Measurements from ENCODE around the gene TRIM46.

- TF ChIP-seq EZH2phosphoT487 (IDR thresholded peaks at IDR 0.05; ENCODE audit: insufficient read depth, low read depth) (no peak), EZH2 (IDR thresholded peaks at IDR 0.05; ENCODE audit: insufficient read depth, poor library complexity, severe bottlenecking) (no peak)
Measured at GRCh38 chr1:155185783-155186066, 12.1 kb downstream of the TRIM46 start.

Data from GM23248 (cell line).